OCI-LY7 (cell line): Measurements from ENCODE around the gene EPB41. TPM values are rescaled to one million over a fixed set of nuclear protein-coding genes. Genes with fewer than 3 reads are reported as not detected.

ENCODE experiments used
- Bru-seq: library from RNA; stranded (reverse); fragments of 400-500 nt; gene quantifications from one replicate; lab custom pipeline; 2021; lab: Mats Ljungman, UMichigan
- BruChase-seq, 2 experiments: library from RNA; stranded (reverse); fragments of 400-500 nt; gene quantifications; one replicate each; lab custom pipeline; 2021; lab: Mats Ljungman, UMichigan
- BruUV-seq: library from RNA; stranded (reverse); fragments of 400-500 nt; replicated peaks from 2 replicates; lab custom pipeline; 2021; lab: Mats Ljungman, UMichigan
- CTCF ChIA-PET: fragments of 300-600 bp; sonication (Branson Sonifier 250); formaldehyde crosslinking; loops from one replicate; lab custom pipeline; 2022; ENCODE audit warnings: antibody characterized with exemption; ENCODE audit not compliant: unreplicated experiment; lab: Charles Lee
- POLR2A ChIA-PET: fragments of 300-600 bp; sonication (Branson Sonifier 250); formaldehyde crosslinking; loops from one replicate; lab custom pipeline; 2022; ENCODE audit warnings: antibody characterized with exemption; lab: Charles Lee
- DNase-seq: peaks from one replicate; pipeline ENCODE4 v3.0.0-alpha.2; 2015; ENCODE audit warnings: low spot score
- H2AFZ ChIP-seq: fragments of 200-600 bp; sonication (generic), shearing (Covaris generic); 2 replicates; pipeline ENCODE4 v1.6.1; 2014; ENCODE audit warnings: mild to moderate bottlenecking, antibody characterized with exemption, low read length, moderate library complexity
- H3K27ac ChIP-seq: fragments of 200-600 bp; sonication (generic); 2 replicates; pipeline ENCODE4 v1.5.1; 2014; ENCODE audit warnings: mixed run types, low read depth, mild to moderate bottlenecking, moderate library complexity, low read length, inconsistent platforms; ENCODE audit not compliant: poor library complexity, severe bottlenecking
- H3K36me3 ChIP-seq: fragments of 200-600 bp; sonication (generic); 2 replicates; pipeline ENCODE4 v1.6.1; 2014; ENCODE audit warnings: mild to moderate bottlenecking, antibody characterized with exemption, low read length, moderate library complexity, mixed read lengths; ENCODE audit not compliant: insufficient read depth
- H3K4me1 ChIP-seq: fragments of 200-600 bp; sonication (generic); 2 replicates; pipeline ENCODE4 v1.5.1; 2014; ENCODE audit warnings: mild to moderate bottlenecking, low read length; ENCODE audit not compliant: insufficient read depth, poor library complexity, severe bottlenecking
- H3K4me2 ChIP-seq: fragments of 200-600 bp; sonication (generic); 2 replicates; pipeline ENCODE4 v1.6.1; 2014; ENCODE audit warnings: mild to moderate bottlenecking, low read length
- H3K4me3 ChIP-seq: fragments of 200-600 bp; sonication (generic); 2 replicates; pipeline ENCODE4 v1.5.1; 2014; ENCODE audit warnings: mild to moderate bottlenecking, low read depth, low read length; ENCODE audit not compliant: poor library complexity, severe bottlenecking
- H3K79me2 ChIP-seq: fragments of 200-600 bp; sonication (generic); 2 replicates; pipeline ENCODE4 v1.6.1; 2016; ENCODE audit warnings: low read depth, mild to moderate bottlenecking, low read length, moderate library complexity, mixed read lengths; ENCODE audit not compliant: insufficient read depth
- H3K9me2 ChIP-seq: fragments of 200-600 bp; sonication (generic); 2 replicates; pipeline ENCODE4 v1.6.1; 2016; ENCODE audit warnings: mild to moderate bottlenecking, low read length, mixed read lengths; ENCODE audit not compliant: insufficient read depth
- H3K9me3 ChIP-seq: fragments of 200-600 bp; sonication (generic); 2 replicates; pipeline ENCODE4 v1.6.1; 2014; ENCODE audit warnings: mild to moderate bottlenecking, mixed run types, low read length, mixed read lengths
- H4K20me1 ChIP-seq: fragments of 200-600 bp; sonication (generic); 2 replicates; pipeline ENCODE4 v1.6.1; 2014; ENCODE audit warnings: mild to moderate bottlenecking, antibody characterized with exemption, low read length, moderate library complexity, mixed read lengths; ENCODE audit not compliant: insufficient read depth
- CTCF ChIP-seq: fragments of 200-600 bp; sonication (generic); conservative IDR thresholded peaks from 2 replicates; pipeline ENCODE4 v1.5.1; 2014; ENCODE audit warnings: mild to moderate bottlenecking, antibody characterized with exemption, low read length, moderate library complexity, mixed read lengths
- EZH2phosphoT487 ChIP-seq: fragments of 200-600 bp; sonication (generic); IDR thresholded peaks from 2 replicates; pipeline ENCODE4 v1.6.1; 2018; ENCODE audit warnings: low read depth, borderline replicate concordance, mild to moderate bottlenecking, mixed run types, antibody characterized with exemption, low read length, moderate library complexity, mixed read lengths
- intact Hi-C: fragments of 100-400 bp; cut with micrococcal nuclease; formaldehyde crosslinking; loops from one replicate; pipeline ENCODE4 v1.10.0; 2022; ENCODE audit not compliant: unreplicated experiment
- long read RNA-seq: library from polyadenylated mRNA; stranded (forward); transcript quantifications from one replicate; pipeline ENCODE4 v2.0.0, GENCODE V29; 2022
- total RNA-seq, 2 experiments: library from RNA; depleted of rRNA in 1 of 2; stranded (reverse); fragments of >200 nt in 1 of 2; shearing (Covaris generic) in 1 of 2; gene quantifications; 2 replicates each; pipeline ENCODE4 v1.2.3, GENCODE V29; 2014 to 2022

The EPB41 gene
- total RNA-seq (2014; rRNA removed; shearing (Covaris generic)) = 103 and 109 TPM in 2 replicates
- 102 and 123 TPM in 2 replicates for total RNA-seq (2022)
- Bru-seq, nascent RNA = percentile 77 among the genes with signal in this experiment
- percentile 84 among the genes with signal in this experiment for BruChase-seq, experiment 1, labeled RNA remaining after a 6-hour chase
- percentile 73 among the genes with signal in this experiment for BruChase-seq, experiment 2, labeled RNA remaining after a 2-hour chase
- long read RNA-seq, full-length matches to known transcripts = 14 of 131 reads
- long read RNA-seq, partial matches to known transcripts = 15 of 131 reads
- long read RNA-seq, other reads (novel, unspliced or antisense) = 102 of 131 reads

GRCh38 chr1:28914228-28915030, at the start of gene EPB41:
TSS of gene EPB41 (plus strand) at chr1:28914569. CDS start at chr1:28987438, 72,869 bp downstream.
- peaks cover 44% of the 10 kb centered on the region for H3K79me2 ChIP-seq
- H3K4me2 ChIP-seq = peak within 1 kb of the TSS; percentile 93
- H3K9me2 ChIP-seq = no peaks in the 10 kb centered on the region
- BruUV-seq = no TSS peak
- POLR2A ChIA-PET = interaction anchor here (0.5 to 2.6 kb wide), 14 partner anchors 7 to 351 kb away, joined by 3 to 14 read pairs (median 4); no protein-coding TSS in a partner anchor
- H2AFZ ChIP-seq = peak within 1 kb of the TSS; percentile 91
- no peak for TF ChIP-seq EZH2phosphoT487
- no peak for TF ChIP-seq CTCF
- H3K4me1 ChIP-seq = peaks cover 19% of the 10 kb centered on the region
- H4K20me1 ChIP-seq = peaks cover 14% of the 10 kb centered on the region
- H3K36me3 ChIP-seq = 0 out of 2 replicates have a peak, but pooled peaks cover 4% of the 10 kb centered on the region
- peak within 1 kb of the TSS; percentile 68 for H3K27ac ChIP-seq
- CTCF ChIA-PET = interaction anchor here (0.6 to 0.7 kb wide), 2 partner anchors 12 to 94 kb away, joined by 3 to 4 read pairs; no protein-coding TSS in a partner anchor
- peak; percentile 97 for DNase-seq
- H3K4me3 ChIP-seq = peak within 1 kb of the TSS; percentile 92
- intact Hi-C loops = loop anchor here (1.0 kb wide), 2 partner anchors 13 to 27 kb away; no protein-coding TSS in a partner anchor
- no peaks in the 10 kb centered on the region for H3K9me3 ChIP-seq

- Histone ChIP-seq H3K79me2 (no peaks in the 10 kb centered on the region), H3K4me2 (no peak overlapping the region), H3K9me2 (no peaks in the 10 kb centered on the region), H3K4me1 (no peaks in the 10 kb centered on the region), H3K27ac (no peak overlapping the region), H3K4me3 (no peak overlapping the region), H3K36me3 (no peaks in the 10 kb centered on the region), H2AFZ (no peak overlapping the region), H3K9me3 (no peaks in the 10 kb centered on the region), H4K20me1 (no peaks in the 10 kb centered on the region; the same call in 1 of the 2 replicates)
- BruUV-seq = no TSS peak
- intact Hi-C loops = no loop called here
- no peak for DNase-seq
- TF ChIP-seq EZH2phosphoT487 = no peak
- TF ChIP-seq CTCF = no peak
- POLR2A ChIA-PET = no interaction called here
- CTCF ChIA-PET = no interaction called here
Measured at GRCh38 chr1:28864695-28865094, 49.7 kb upstream of the EPB41 start.
